ENCODE measurements around the gene OSER1.

The OSER1 gene

GRCh38 chr20:44160133-44160532, 50.4 kb downstream of the OSER1 start:
- H3K27ac ChIP-seq (ENCODE audit: low read length): no peak overlapping the region
- no peak for DNase-seq (ENCODE audit: low read depth, low spot score)
- no peak overlapping the region for H3K4me3 ChIP-seq (ENCODE audit: low read length)
- H3K9me3 ChIP-seq (ENCODE audit: control insufficient read depth, insufficient read depth, low read length): no peaks in the 10 kb centered on the region
- H3K4me1 ChIP-seq (ENCODE audit: control insufficient read depth, insufficient read depth, low read length): no peaks in the 10 kb centered on the region; the same call in 1 of the 2 replicates
- H3K36me3 ChIP-seq (ENCODE audit: control insufficient read depth, insufficient read depth, low read length): no peaks in the 10 kb centered on the region; the same call in 1 of the 2 replicates
- WGBS (ENCODE audit: insufficient coverage, insufficient read length): no CpG with 5 or more reads among the region's 56 CpGs
- H3K27me3 ChIP-seq (ENCODE audit: control insufficient read depth, insufficient read depth, low read length): no peaks in the 10 kb centered on the region

- no peak overlapping the region for H3K4me3 ChIP-seq (ENCODE audit: low read length)
Measured at GRCh38 chr20:44159711-44160110, 50.9 kb downstream of the OSER1 start.

GRCh38 chr20:44159125-44159524, 51.4 kb downstream of the OSER1 start:
- Histone ChIP-seq H3K27me3 (ENCODE audit: control insufficient read depth, insufficient read depth, low read length) (no peaks in the 10 kb centered on the region), H3K4me3 (ENCODE audit: low read length) (no peak overlapping the region), H3K4me1 (ENCODE audit: control insufficient read depth, insufficient read depth, low read length) (no peaks in the 10 kb centered on the region; the same call in 1 of the 2 replicates), H3K27ac (ENCODE audit: low read length) (no peak overlapping the region), H3K36me3 (ENCODE audit: control insufficient read depth, insufficient read depth, low read length) (no peaks in the 10 kb centered on the region; the same call in 1 of the 2 replicates), H3K9me3 (ENCODE audit: control insufficient read depth, insufficient read depth, low read length) (no peaks in the 10 kb centered on the region)
- 100% methylated on average over 1 of the region's 2 CpGs for WGBS (ENCODE audit: insufficient coverage, insufficient read length)
- DNase-seq (ENCODE audit: low read depth, low spot score): no peak

More at GRCh38 chr20:44159711-44160110, 50.9 kb downstream of the OSER1 start:
- H3K27me3 ChIP-seq (ENCODE audit: control insufficient read depth, insufficient read depth, low read length): no peaks in the 10 kb centered on the region
- H3K27ac ChIP-seq (ENCODE audit: low read length): no peak overlapping the region
- H3K9me3 ChIP-seq (ENCODE audit: control insufficient read depth, insufficient read depth, low read length): no peaks in the 10 kb centered on the region
- DNase-seq (ENCODE audit: low read depth, low spot score): no peak
- H3K4me1 ChIP-seq (ENCODE audit: control insufficient read depth, insufficient read depth, low read length): no peaks in the 10 kb centered on the region; the same call in 1 of the 2 replicates
- H3K36me3 ChIP-seq (ENCODE audit: control insufficient read depth, insufficient read depth, low read length): no peaks in the 10 kb centered on the region; the same call in 1 of the 2 replicates
- whole genome bisulfite sequencing (ENCODE audit: insufficient coverage, insufficient read length): no CpG with 5 or more reads among the region's 50 CpGs

- Histone ChIP-seq H3K27me3 (ENCODE audit: control insufficient read depth, insufficient read depth, low read length) (no peaks in the 10 kb centered on the region), H3K4me3 (ENCODE audit: low read length) (no peak overlapping the region), H3K27ac (ENCODE audit: low read length) (no peak overlapping the region), H3K9me3 (ENCODE audit: control insufficient read depth, insufficient read depth, low read length) (no peaks in the 10 kb centered on the region), H3K36me3 (ENCODE audit: control insufficient read depth, insufficient read depth, low read length) (no peaks in the 10 kb centered on the region; the same call in 1 of the 2 replicates), H3K4me1 (ENCODE audit: control insufficient read depth, insufficient read depth, low read length) (no peaks in the 10 kb centered on the region; the same call in 1 of the 2 replicates)
- no CpG with 5 or more reads among the region's 5 CpGs for WGBS (ENCODE audit: insufficient coverage, insufficient read length)
- DNase-seq (ENCODE audit: low read depth, low spot score): no peak
Measured at GRCh38 chr20:44157061-44157460, 53.5 kb downstream of the OSER1 start.

GRCh38 chr20:44154521-44155001, 56.0 kb downstream of the OSER1 start:
- H3K4me3 ChIP-seq (ENCODE audit: low read length): no peak overlapping the region
- DNase-seq (ENCODE audit: low read depth, low spot score): no peak
- no peaks in the 10 kb centered on the region for H3K4me1 ChIP-seq (ENCODE audit: control insufficient read depth, insufficient read depth, low read length)
- WGBS (ENCODE audit: insufficient coverage, insufficient read length): no CpG with 5 or more reads among the region's 7 CpGs
- no peak overlapping the region for H3K27ac ChIP-seq (ENCODE audit: low read length)
- H3K27me3 ChIP-seq (ENCODE audit: control insufficient read depth, insufficient read depth, low read length): no peaks in the 10 kb centered on the region
- H3K9me3 ChIP-seq (ENCODE audit: control insufficient read depth, insufficient read depth, low read length): no peaks in the 10 kb centered on the region
- H3K36me3 ChIP-seq (ENCODE audit: control insufficient read depth, insufficient read depth, low read length): no peaks in the 10 kb centered on the region

GRCh38 chr20:44153636-44154043, 56.9 kb downstream of the OSER1 start:
- H3K27ac ChIP-seq (ENCODE audit: low read length): no peak overlapping the region
- no peaks in the 10 kb centered on the region for H3K27me3 ChIP-seq (ENCODE audit: control insufficient read depth, insufficient read depth, low read length)
- no peaks in the 10 kb centered on the region for H3K9me3 ChIP-seq (ENCODE audit: control insufficient read depth, insufficient read depth, low read length)
- no peaks in the 10 kb centered on the region for H3K4me1 ChIP-seq (ENCODE audit: control insufficient read depth, insufficient read depth, low read length)
- no peak for DNase-seq (ENCODE audit: low read depth, low spot score)
- no peaks in the 10 kb centered on the region for H3K36me3 ChIP-seq (ENCODE audit: control insufficient read depth, insufficient read depth, low read length)
- no CpG with 5 or more reads among the region's 6 CpGs for WGBS (ENCODE audit: insufficient coverage, insufficient read length)
- H3K4me3 ChIP-seq (ENCODE audit: low read length): no peak overlapping the region

GRCh38 chr20:44151621-44152416, 58.8 kb downstream of the OSER1 start:
- no CpG with 5 or more reads among the region's 14 CpGs for WGBS (ENCODE audit: insufficient coverage, insufficient read length)
- Histone ChIP-seq H3K4me1 (ENCODE audit: control insufficient read depth, insufficient read depth, low read length) (no peaks in the 10 kb centered on the region), H3K27ac (ENCODE audit: low read length) (no peak overlapping the region), H3K4me3 (ENCODE audit: low read length) (no peak overlapping the region), H3K27me3 (ENCODE audit: control insufficient read depth, insufficient read depth, low read length) (no peaks in the 10 kb centered on the region), H3K9me3 (ENCODE audit: control insufficient read depth, insufficient read depth, low read length) (no peaks in the 10 kb centered on the region), H3K36me3 (ENCODE audit: control insufficient read depth, insufficient read depth, low read length) (no peaks in the 10 kb centered on the region)
- DNase-seq (ENCODE audit: low read depth, low spot score): no peak

- no peaks in the 10 kb centered on the region for H3K9me3 ChIP-seq (ENCODE audit: control insufficient read depth, insufficient read depth, low read length)
- H3K4me1 ChIP-seq (ENCODE audit: control insufficient read depth, insufficient read depth, low read length): no peaks in the 10 kb centered on the region
- no peak overlapping the region for H3K4me3 ChIP-seq (ENCODE audit: low read length)
- DNase-seq (ENCODE audit: low read depth, low spot score): no peak
- no peaks in the 10 kb centered on the region for H3K36me3 ChIP-seq (ENCODE audit: control insufficient read depth, insufficient read depth, low read length)
- H3K27me3 ChIP-seq (ENCODE audit: control insufficient read depth, insufficient read depth, low read length): no peaks in the 10 kb centered on the region
- no peak overlapping the region for H3K27ac ChIP-seq (ENCODE audit: low read length)
- no CpG with 5 or more reads among the region's 4 CpGs for WGBS (ENCODE audit: insufficient coverage, insufficient read length)
Measured at GRCh38 chr20:44146272-44146671, 64.3 kb downstream of the OSER1 start.

Measured in iPS DF 6.9 (cell line).